CD14-positive monocyte (primary cell): ENCODE measurements around the gene LCE2D. TPM values are rescaled to one million over a fixed set of nuclear protein-coding genes. Genes with fewer than 3 reads are reported as not detected.

ENCODE experiments used
- DNase-seq, 3 donors: peaks; one replicate each; pipeline ENCODE4 v3.0.0-alpha.2; 2011 to 2022
- H2AFZ ChIP-seq: 2 replicates; pipeline ENCODE4 v1.6.0; 2012; ENCODE audit warnings: mild to moderate bottlenecking, low read depth, low read length, inconsistent platforms; ENCODE audit not compliant: insufficient read depth, poor library complexity, severe bottlenecking
- H3K27ac ChIP-seq, 2 donors: 1 replicate in 1 of 2; 2 replicates in 1 of 2; pipeline ENCODE4 v1.5.1; 2012 to 2013; ENCODE audit warnings: low read length in 2 of 2, control low read depth in 1 of 2, inconsistent platforms in 1 of 2, low read depth in 1 of 2, mild to moderate bottlenecking in 1 of 2
- H3K27me3 ChIP-seq, 2 donors: one replicate each; pipeline versions ENCODE4 v1.6.0 to v1.6.1; 2011 to 2013; ENCODE audit warnings: low read length in 2 of 2; ENCODE audit not compliant: control insufficient read depth in 2 of 2, insufficient read depth in 2 of 2
- H3K36me3 ChIP-seq, 2 donors: replicated peaks in 1 of 2; 1 replicate in 1 of 2; 2 replicates in 1 of 2; pipeline versions ENCODE4 v1.5.1 to v1.6.1; 2012 to 2013; ENCODE audit warnings: low read length in 2 of 2, control low read depth in 1 of 2, inconsistent platforms in 1 of 2, mild to moderate bottlenecking in 1 of 2; ENCODE audit not compliant: insufficient read depth in 2 of 2, control insufficient read depth in 1 of 2
- H3K4me1 ChIP-seq, 2 donors: 1 replicate in 1 of 2; 2 replicates in 1 of 2; pipeline versions ENCODE4 v1.5.1 to v1.6.1; 2012 to 2013; ENCODE audit warnings: low read length in 2 of 2, control low read depth in 1 of 2, inconsistent platforms in 1 of 2, mild to moderate bottlenecking in 1 of 2, moderate library complexity in 1 of 2; ENCODE audit not compliant: insufficient read depth in 2 of 2, control insufficient read depth in 1 of 2
- H3K4me2 ChIP-seq: replicated peaks from 2 replicates; pipeline ENCODE3; 2012; ENCODE audit warnings: low read length, moderate library complexity, mild to moderate bottlenecking; ENCODE audit not compliant: poor library complexity, severe bottlenecking; ENCODE audit errors: extremely low read depth
- H3K4me3 ChIP-seq, 3 experiments: fragments of 200-600 bp in 1 of 3; sonication (generic) in 1 of 3; replicated peaks in 1 of 3; 1 replicate in 2 of 3; 2 replicates in 1 of 3; pipeline ENCODE4 v1.5.1; 2011 to 2013; ENCODE audit warnings: low read length in 3 of 3, mild to moderate bottlenecking in 3 of 3, control low read depth in 2 of 3, low read depth in 2 of 3, inconsistent platforms in 1 of 3, moderate library complexity in 1 of 3
- H3K79me2 ChIP-seq: 2 replicates; pipeline ENCODE4 v1.6.0; 2012; ENCODE audit warnings: mild to moderate bottlenecking, control low read depth, inconsistent platforms, low read length, moderate library complexity; ENCODE audit not compliant: insufficient read depth
- H3K9ac ChIP-seq: 2 replicates; pipeline ENCODE4 v1.6.0; 2017; ENCODE audit warnings: low read length, mild to moderate bottlenecking; ENCODE audit not compliant: insufficient read depth, poor library complexity, severe bottlenecking
- H3K9me3 ChIP-seq, 2 donors: replicated peaks in 1 of 2; 1 replicate in 1 of 2; 2 replicates in 1 of 2; pipeline versions ENCODE4 v1.5.1 to v1.6.1; 2012 to 2013; ENCODE audit warnings: low read length in 2 of 2, control low read depth in 1 of 2; ENCODE audit not compliant: control insufficient read depth in 1 of 2, insufficient read depth in 1 of 2
- H4K20me1 ChIP-seq: 2 replicates; pipeline ENCODE4 v1.6.0; 2012; ENCODE audit warnings: mild to moderate bottlenecking, low read length, control low read depth, moderate library complexity; ENCODE audit not compliant: insufficient read depth
- H3K27ac Mint-ChIP-seq, 7 donors: one replicate each; pipeline ENCODE4 v1.8.0; 2020; ENCODE audit warnings: mild to moderate bottlenecking in 7 of 7, mixed read lengths in 7 of 7, moderate library complexity in 6 of 7, inconsistent platforms in 2 of 7
- H3K27me3 Mint-ChIP-seq, 3 donors: one replicate each; pipeline ENCODE4 v1.8.0; 2021 to 2022; ENCODE audit warnings: low read depth in 3 of 3, mild to moderate bottlenecking in 3 of 3, mixed read lengths in 3 of 3, moderate library complexity in 3 of 3, inconsistent platforms in 1 of 3
- H3K36me3 Mint-ChIP-seq, 2 donors: one replicate each; pipeline ENCODE4 v1.8.0; 2020; ENCODE audit warnings: mixed read lengths in 2 of 2, inconsistent platforms in 1 of 2, mild to moderate bottlenecking in 1 of 2
- H3K4me1 Mint-ChIP-seq: one replicate; pipeline ENCODE4 v1.8.0; 2020; ENCODE audit warnings: mild to moderate bottlenecking, mixed read lengths
- H3K4me3 Mint-ChIP-seq, 2 donors: one replicate each; pipeline ENCODE4 v1.8.0; 2020; ENCODE audit warnings: mild to moderate bottlenecking in 2 of 2, mixed read lengths in 2 of 2, moderate library complexity in 1 of 2
- H3K9me3 Mint-ChIP-seq, 7 donors: one replicate each; pipeline ENCODE4 v1.8.0; 2020 to 2022; ENCODE audit warnings: mixed read lengths in 7 of 7, mild to moderate bottlenecking in 6 of 7, moderate library complexity in 6 of 7, inconsistent platforms in 2 of 7
- WGBS: methylation state at CpG from one replicate; pipeline ENCODE4 v1.1.5; 2013; ENCODE audit warnings: missing lambda C conversion rate; ENCODE audit not compliant: insufficient coverage; 5-methylcytosine and 5-hydroxymethylcytosine counted together
- intact Hi-C, 2 donors: fragments of 100-400 bp; cut with micrococcal nuclease; formaldehyde crosslinking; loops; one replicate each; pipeline versions ENCODE4 v1.15.0 to v1.15.1; 2023
- polyA minus RNA-seq: library from RNA; depleted of rRNA, polyadenylated mRNA; stranded (reverse); fragments of >200 nt; gene quantifications from 2 replicates; pipeline ENCODE4 v1.2.3, GENCODE V29; 2012
- polyA plus RNA-seq, 3 donors: library from polyadenylated mRNA; depleted of rRNA in 1 of 3; unstranded in 2 of 3; stranded (reverse) in 1 of 3; fragments of 300-500 nt in 2 of 3; fragments of >200 nt in 1 of 3; fragmentation: Illumina TruSeq in 2 of 3; gene quantifications; 1 replicate in 2 of 3; 2 replicates in 1 of 3; pipeline ENCODE4 v1.2.3, GENCODE V29; 2012 to 2021
- total RNA-seq, 12 experiments: library from RNA in 1 of 12; stranded (reverse) in 1 of 12; fragments of 120-200 nt in 1 of 12; gene quantifications; one replicate each; pipeline ENCODE4 v1.2.4 and lab custom pipeline; 2013 to 2026; ENCODE audit warnings: mixed read lengths in 6 of 12, inconsistent platforms in 1 of 12
- TF ChIP-seq, protein P1 (sequence below): fragments of 200-600 bp; IDR thresholded peaks from one replicate; pipeline ENCODE4 v1.8.0; 2022; ENCODE audit warnings: antibody characterized with exemption, mild to moderate bottlenecking

LCE2D gene
- total RNA-seq (2013), result not detected
- polyA plus RNA-seq (not detected), polyA minus RNA-seq (not detected in 2 replicates), total RNA-seq (lab: John Stamatoyannopoulos, UW) (0 to 0.15 (median 0) reads per million in 11 experiments)

DNA sequence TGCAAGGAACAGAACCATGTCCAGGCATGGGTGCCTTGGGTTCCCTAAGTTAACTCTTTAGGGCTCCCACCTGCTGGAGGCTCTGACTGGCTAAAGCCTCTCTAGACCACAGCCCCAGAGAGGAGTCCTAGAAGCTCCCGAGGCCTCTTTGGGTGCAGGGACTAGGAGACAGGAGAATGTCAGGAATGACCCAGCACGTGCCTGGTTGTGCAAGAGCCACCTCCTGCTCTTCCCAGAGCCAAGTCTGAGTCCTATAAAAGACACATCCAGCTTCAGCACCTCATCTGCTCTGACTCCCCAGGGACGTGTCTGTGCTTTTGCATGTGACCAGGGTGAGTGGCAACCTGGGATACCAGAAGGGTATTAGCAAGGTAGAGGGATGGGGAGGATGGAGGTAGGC, at the start of gene LCE2D:
LCE2D (plus strand) TSS at position 283 of the 400 bp plus-strand sequence. CDS start 726 bp downstream, outside the sequence.
- Mint-ChIP-seq H3K4me3 (no peak within 1 kb of the TSS), H3K27me3 (peaks cover 3 to 10% (median 4%) of the 10 kb centered on the region in 3 donors), H3K36me3 (no peaks in the 10 kb centered on the region), H3K27ac (no peak within 1 kb of the TSS), H3K4me1 (no peaks in the 10 kb centered on the region), H3K9me3 (peaks cover 0 to 1% (median 0%) of the 10 kb centered on the region in 7 donors)
- Histone ChIP-seq H4K20me1 (no peaks in the 10 kb centered on the region), H3K9me3 (no peaks in the 10 kb centered on the region), H3K9ac (no peak within 1 kb of the TSS), H3K4me1 (no peaks in the 10 kb centered on the region), H3K36me3 (no peaks in the 10 kb centered on the region), H3K27ac (no peak within 1 kb of the TSS), H3K27me3 (no peaks in the 10 kb centered on the region), H3K4me3 (no peak within 1 kb of the TSS), H3K4me2 (no peak within 1 kb of the TSS), H2AFZ (no peak within 1 kb of the TSS), H3K79me2 (no peaks in the 10 kb centered on the region)
- WGBS, result 82% methylated on average over 2 of the region's 3 CpGs
- intact Hi-C loops, result no loop called here
- no peak for DNase-seq
- TF ChIP-seq, protein P1, sequence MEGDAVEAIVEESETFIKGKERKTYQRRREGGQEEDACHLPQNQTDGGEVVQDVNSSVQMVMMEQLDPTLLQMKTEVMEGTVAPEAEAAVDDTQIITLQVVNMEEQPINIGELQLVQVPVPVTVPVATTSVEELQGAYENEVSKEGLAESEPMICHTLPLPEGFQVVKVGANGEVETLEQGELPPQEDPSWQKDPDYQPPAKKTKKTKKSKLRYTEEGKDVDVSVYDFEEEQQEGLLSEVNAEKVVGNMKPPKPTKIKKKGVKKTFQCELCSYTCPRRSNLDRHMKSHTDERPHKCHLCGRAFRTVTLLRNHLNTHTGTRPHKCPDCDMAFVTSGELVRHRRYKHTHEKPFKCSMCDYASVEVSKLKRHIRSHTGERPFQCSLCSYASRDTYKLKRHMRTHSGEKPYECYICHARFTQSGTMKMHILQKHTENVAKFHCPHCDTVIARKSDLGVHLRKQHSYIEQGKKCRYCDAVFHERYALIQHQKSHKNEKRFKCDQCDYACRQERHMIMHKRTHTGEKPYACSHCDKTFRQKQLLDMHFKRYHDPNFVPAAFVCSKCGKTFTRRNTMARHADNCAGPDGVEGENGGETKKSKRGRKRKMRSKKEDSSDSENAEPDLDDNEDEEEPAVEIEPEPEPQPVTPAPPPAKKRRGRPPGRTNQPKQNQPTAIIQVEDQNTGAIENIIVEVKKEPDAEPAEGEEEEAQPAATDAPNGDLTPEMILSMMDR, result no peak

- Histone ChIP-seq H3K27ac (no peak within 1 kb of the TSS), H3K79me2 (no peaks in the 10 kb centered on the region), H3K36me3 (no peaks in the 10 kb centered on the region), H4K20me1 (no peaks in the 10 kb centered on the region), H3K27me3 (peaks cover 0 to 2% of the 10 kb centered on the region in 2 donors), H2AFZ (no peak within 1 kb of the TSS), H3K4me3 (no peak within 1 kb of the TSS), H3K4me2 (no peak within 1 kb of the TSS), H3K9me3 (peaks cover 2 to 3% of the 10 kb centered on the region in 2 donors), H3K9ac (no peak within 1 kb of the TSS), H3K4me1 (no peaks in the 10 kb centered on the region)
- TF ChIP-seq, protein P1, result no peak
- Mint-ChIP-seq H3K27ac (peak within 1 kb of the TSS in 1 of 7 donors; percentile 10), H3K4me3 (no peak within 1 kb of the TSS), H3K36me3 (no peaks in the 10 kb centered on the region), H3K4me1 (no peaks in the 10 kb centered on the region), H3K9me3 (peaks cover 2 to 10% (median 6%) of the 10 kb centered on the region in 7 donors), H3K27me3 (peaks cover 0 to 3% (median 3%) of the 10 kb centered on the region in 3 donors)
- intact Hi-C loops, result no loop called here
- no peak for DNase-seq
- no CpG with 5 or more reads among the region's 1 CpG for WGBS
Measured at GRCh38 chr1:152613511-152613910, 49.7 kb upstream of the LCE2D start, which contains the start of gene LCE3B. Gene LCE3B (plus strand): TSS chr1:152613811. CDS start chr1:152613811, 0 bp downstream.
